Measurements from ENCODE around the gene PCCA. TPM values are rescaled to one million over a fixed set of nuclear protein-coding genes. Genes with fewer than 3 reads are reported as not detected.

Gene PCCA
- total and polyA plus RNA-seq, 7 donors = 18.0 to 45.6 (median 42.8) TPM

DNA sequence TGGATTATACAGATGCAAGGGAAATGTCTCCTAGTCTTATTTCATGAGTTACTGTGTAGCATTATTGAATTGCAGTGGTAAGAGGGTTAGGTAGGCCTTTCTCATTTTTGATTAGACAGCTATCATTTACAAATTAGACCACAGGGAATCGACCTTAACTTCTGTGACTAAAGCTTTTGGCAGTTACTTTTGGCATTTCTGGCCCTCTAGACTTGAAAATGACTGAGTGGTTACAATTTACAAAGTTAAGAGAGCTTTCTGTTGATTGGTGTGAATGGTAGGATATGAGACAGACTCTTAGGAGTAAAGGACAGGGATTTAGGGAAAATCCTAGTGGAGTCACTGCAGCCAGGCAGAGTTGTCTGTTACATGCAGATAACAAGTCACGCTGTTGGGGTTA is 413.6 kb downstream of the PCCA start:
- TF ChIP-seq POLR2AphosphoS5 (IDR thresholded peaks at IDR 0.05) (no peak), EP300 (IDR thresholded peaks at IDR 0.05) (no peak), POLR2A (IDR thresholded peaks at IDR 0.05) (no peak)
- TF ChIP-seq, protein P1, sequence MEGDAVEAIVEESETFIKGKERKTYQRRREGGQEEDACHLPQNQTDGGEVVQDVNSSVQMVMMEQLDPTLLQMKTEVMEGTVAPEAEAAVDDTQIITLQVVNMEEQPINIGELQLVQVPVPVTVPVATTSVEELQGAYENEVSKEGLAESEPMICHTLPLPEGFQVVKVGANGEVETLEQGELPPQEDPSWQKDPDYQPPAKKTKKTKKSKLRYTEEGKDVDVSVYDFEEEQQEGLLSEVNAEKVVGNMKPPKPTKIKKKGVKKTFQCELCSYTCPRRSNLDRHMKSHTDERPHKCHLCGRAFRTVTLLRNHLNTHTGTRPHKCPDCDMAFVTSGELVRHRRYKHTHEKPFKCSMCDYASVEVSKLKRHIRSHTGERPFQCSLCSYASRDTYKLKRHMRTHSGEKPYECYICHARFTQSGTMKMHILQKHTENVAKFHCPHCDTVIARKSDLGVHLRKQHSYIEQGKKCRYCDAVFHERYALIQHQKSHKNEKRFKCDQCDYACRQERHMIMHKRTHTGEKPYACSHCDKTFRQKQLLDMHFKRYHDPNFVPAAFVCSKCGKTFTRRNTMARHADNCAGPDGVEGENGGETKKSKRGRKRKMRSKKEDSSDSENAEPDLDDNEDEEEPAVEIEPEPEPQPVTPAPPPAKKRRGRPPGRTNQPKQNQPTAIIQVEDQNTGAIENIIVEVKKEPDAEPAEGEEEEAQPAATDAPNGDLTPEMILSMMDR (IDR thresholded peaks at IDR 0.05) = no peak
- Histone ChIP-seq H3K27me3 (no peaks in the 10 kb centered on the region), H3K36me3 (no peaks in the 10 kb centered on the region), H3K27ac (no peak overlapping the region), H3K4me1 (no peaks in the 10 kb centered on the region), H3K4me3 (no peak overlapping the region), H3K9me3 (no peaks in the 10 kb centered on the region)
- 74 to 78% methylated on average over 2 of the region's 2 CpGs for WGBS, 2 donors
- no peak for DNase-seq
- intact Hi-C loops (cut with DNase I) = no loop called here

DNA sequence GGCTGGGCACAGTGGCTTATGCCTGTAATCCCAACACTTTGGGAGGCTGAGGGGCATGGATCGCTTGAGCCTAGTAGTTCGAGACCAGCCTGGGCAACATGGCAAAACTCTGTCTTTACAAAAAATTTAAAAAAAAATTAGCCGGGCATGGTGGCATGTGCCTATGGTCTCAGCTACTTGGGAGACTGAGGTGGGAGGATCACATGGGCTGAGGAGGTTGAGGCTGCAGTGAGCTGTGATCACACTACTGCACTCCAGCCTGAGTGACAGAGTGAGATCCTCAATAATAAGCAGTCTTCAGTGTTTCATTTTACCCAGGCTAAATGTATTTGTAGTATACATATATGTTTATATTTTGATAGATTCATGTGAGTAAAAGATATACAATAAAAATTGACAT is 414.7 kb downstream of the PCCA start:
- no peak overlapping the region for H3K27ac ChIP-seq
- intact Hi-C loops (cut with DNase I) = no loop called here
- H3K4me3 ChIP-seq = no peak overlapping the region
- WGBS, 2 donors = 97 to 99% methylated on average over 3 of the region's 3 CpGs
- DNase-seq = no peak
- H3K27me3 ChIP-seq = no peaks in the 10 kb centered on the region
- no peaks in the 10 kb centered on the region for H3K36me3 ChIP-seq
- H3K4me1 ChIP-seq = no peaks in the 10 kb centered on the region
- no peaks in the 10 kb centered on the region for H3K9me3 ChIP-seq
- TF ChIP-seq, protein P1 (IDR thresholded peaks at IDR 0.05) = no peak
- TF ChIP-seq POLR2A (IDR thresholded peaks at IDR 0.05) (no peak), EP300 (IDR thresholded peaks at IDR 0.05) (no peak), POLR2AphosphoS5 (IDR thresholded peaks at IDR 0.05) (no peak)

DNA sequence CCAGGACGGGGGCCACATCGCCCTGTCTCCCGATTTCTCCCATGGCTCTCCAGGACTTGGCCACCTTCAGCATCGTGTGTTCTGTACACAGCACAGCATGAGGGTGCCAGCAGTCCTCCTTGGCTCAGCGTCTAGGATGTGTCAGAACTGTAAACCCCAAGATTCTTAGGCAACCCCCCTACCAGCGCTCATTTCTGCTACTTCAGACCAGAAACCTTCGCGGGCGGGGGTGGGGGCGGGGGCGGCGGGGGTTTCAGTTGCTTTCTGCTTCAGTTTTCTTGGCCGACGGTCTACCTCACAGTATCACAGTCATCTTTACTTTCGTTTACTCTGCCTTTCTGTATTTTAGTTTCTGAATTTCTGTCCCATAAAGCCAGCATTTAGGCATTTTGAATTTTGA is 417.3 kb downstream of the PCCA start:
- H3K27me3 ChIP-seq = no peaks in the 10 kb centered on the region
- intact Hi-C loops (cut with DNase I) = no loop called here
- WGBS, 2 donors = 84 to 89% methylated on average over 15 of the region's 15 CpGs
- no peak for DNase-seq
- no peak overlapping the region for H3K4me3 ChIP-seq
- H3K4me1 ChIP-seq = no peaks in the 10 kb centered on the region
- TF ChIP-seq, protein P1 (IDR thresholded peaks at IDR 0.05) = no peak
- TF ChIP-seq EP300 (IDR thresholded peaks at IDR 0.05) (no peak), POLR2A (IDR thresholded peaks at IDR 0.05) (no peak), POLR2AphosphoS5 (IDR thresholded peaks at IDR 0.05) (no peak)
- H3K27ac ChIP-seq = no peak overlapping the region
- H3K36me3 ChIP-seq = no peaks in the 10 kb centered on the region
- H3K9me3 ChIP-seq = no peaks in the 10 kb centered on the region

DNA sequence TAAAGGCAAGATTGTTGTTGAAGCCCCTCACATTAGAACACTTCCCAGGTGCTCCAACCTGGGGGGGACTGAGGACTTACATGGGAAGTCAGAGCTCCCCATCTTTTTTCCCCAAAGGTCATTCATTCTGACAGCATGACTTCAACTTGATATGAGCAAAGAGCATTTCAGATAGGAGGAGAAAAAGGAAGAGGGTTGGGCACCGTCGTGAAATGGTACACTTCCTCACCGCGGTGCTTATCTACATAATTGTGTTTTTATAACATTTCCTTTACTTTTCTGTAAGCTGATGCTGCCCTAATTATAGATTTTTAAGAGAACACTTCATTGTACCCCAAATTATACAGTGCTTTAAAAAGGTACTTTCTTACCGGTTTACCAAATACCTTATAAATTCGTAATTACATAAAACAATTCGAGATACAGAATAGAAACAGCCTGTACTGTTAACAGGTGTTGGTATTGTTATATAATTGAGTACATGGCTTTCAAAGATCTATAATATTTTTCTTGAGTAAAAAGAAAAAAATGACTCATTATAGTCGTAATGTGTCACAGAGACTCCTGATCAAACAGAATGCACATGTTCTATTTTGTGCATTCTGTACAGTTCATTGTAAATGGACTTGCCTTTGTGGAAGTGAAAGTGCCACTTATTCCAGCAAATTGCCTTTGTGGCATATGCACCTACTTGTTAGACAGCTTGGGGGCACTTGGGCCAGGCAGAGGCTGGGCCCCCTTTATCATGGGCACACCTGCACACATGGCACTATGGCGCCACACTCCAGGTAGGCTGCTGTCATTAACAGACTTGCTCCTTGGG is 417.9 kb downstream of the PCCA start:
- intact Hi-C loops (cut with DNase I) = no loop called here
- no peak for TF ChIP-seq EP300 (IDR thresholded peaks at IDR 0.05)
- TF ChIP-seq, protein P1 (IDR thresholded peaks at IDR 0.05) = no peak
- TF ChIP-seq POLR2A (IDR thresholded peaks at IDR 0.05) = no peak
- no peak for TF ChIP-seq POLR2AphosphoS5 (IDR thresholded peaks at IDR 0.05)
- WGBS, 2 donors = 49 to 60% methylated on average over 9 of the region's 9 CpGs
- H3K36me3 ChIP-seq = no peaks in the 10 kb centered on the region
- DNase-seq = no peak
- no peaks in the 10 kb centered on the region for H3K27me3 ChIP-seq
- no peak overlapping the region for H3K4me3 ChIP-seq
- H3K4me1 ChIP-seq = no peaks in the 10 kb centered on the region
- no peak overlapping the region for H3K27ac ChIP-seq
- no peaks in the 10 kb centered on the region for H3K9me3 ChIP-seq
